SH-SY5Y (cell line): ENCODE data around the gene DHCR7.

Experiments used
- GATA2 ChIP-seq: IDR thresholded peaks from 2 replicates; pipeline ENCODE4 v1.6.1; 2011; ENCODE audit warnings: mild to moderate bottlenecking, low read depth, low read length
- GATA3 ChIP-seq: IDR thresholded peaks from 2 replicates; pipeline ENCODE4 v1.6.1; 2011; ENCODE audit warnings: low read depth, mild to moderate bottlenecking, low read length, moderate library complexity

DNA sequence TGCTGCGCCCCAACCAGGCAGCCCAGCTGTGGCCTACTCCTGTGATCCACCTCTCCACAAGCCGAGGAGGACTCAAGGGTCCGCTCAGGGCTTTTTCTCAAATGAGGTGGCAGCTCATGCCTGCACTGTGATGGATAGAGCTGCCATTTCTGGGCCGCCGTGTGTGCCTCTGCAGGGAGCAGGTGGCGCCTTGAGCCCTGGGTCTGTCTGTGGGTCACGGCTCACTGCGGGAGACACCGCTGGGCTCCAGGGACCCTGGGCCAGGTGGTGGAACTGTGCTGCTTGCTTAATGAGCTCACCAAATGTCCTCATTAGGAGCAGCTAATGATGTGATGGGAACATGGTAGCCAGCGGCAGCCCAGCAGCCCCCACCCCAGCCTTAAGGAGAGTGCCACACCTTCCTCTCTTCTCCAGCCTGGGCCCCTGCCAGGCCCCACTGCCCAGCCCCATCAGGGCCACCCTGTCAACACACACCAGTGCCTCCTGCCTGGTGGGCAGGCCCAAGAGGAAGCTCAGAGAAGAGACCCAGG, 50.8 kb downstream of the DHCR7 start:
- TF ChIP-seq GATA3 (no peak), GATA2 (no peak)
